Measurements from ENCODE around the gene CFAP45.

The CFAP45 gene

GRCh38 chr1:159935719-159936272 is 35.8 kb upstream of the CFAP45 start:
- DNase-seq = no peak

GRCh38 chr1:159935305-159935704 is 35.3 kb upstream of the CFAP45 start:
- no peak for DNase-seq

DNA sequence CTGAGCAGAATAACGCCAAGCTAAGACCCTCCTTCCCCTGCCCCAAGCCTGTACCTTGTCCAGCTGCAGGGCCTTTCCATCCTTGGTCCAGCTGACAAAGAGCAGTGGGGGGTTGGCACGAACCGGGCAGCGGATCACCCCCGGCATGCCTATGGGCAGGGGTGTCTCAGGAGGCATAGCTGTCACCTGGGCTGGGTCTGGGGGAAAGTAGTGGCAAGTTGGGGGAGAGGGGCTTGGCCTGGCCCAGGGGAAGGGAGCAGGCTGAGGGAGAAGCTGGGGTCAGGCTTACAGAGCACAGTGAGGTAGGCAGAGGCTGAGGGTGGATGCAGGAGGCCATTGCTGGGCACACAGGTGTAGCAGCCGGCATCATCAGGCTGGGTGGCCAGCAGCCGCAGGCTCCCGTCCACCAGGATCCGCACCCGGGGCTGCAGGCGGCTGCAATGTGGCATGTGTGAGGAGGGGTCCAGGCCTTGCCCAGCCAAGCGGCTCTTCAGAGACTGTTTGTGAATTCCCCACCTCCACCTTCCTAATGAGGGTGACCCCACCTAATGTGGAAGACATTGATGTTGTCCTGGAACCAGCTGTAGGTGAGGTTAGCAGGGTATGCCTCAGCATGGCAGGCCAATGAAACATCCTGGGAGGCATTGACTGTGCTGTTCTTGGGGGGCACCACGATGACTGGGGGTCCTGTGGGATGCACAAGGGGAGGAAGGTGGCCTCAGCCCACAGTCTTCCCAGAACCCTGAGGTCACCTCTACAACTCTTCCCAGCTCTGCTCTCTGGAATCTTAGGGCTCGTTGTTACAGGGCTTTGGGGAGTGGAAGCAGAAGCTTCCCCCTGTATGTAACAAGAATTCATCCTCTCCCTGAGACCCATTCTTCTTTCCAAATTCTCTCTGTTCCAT is 34.4 kb upstream of the CFAP45 start:
- no peak for DNase-seq

DNA sequence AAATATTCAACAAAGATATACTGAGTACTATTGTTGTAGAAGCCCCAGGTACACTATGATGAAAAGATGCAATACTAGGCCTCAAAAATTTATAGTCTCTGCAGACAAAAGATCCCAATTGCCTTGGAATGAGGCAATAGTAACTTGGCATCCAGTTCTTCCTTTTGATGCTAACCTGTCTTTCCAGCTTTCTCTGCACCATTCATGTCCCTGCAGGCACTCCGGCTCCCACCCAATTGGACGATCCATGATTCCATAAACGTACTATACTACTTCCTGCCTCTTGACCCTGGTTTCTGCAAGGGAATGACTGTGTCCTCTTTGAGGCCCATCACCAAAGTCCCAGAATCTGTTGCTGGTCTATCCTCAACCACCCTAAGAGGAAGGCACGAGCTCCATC is 33.4 kb upstream of the CFAP45 start:
- DNase-seq = no peak

GRCh38 chr1:159932296-159933285 is 32.6 kb upstream of the CFAP45 start:
- DNase-seq = no peak

- no peak for DNase-seq
Observed at GRCh38 chr1:159931795-159932173, 31.8 kb upstream of the CFAP45 start.

- DNase-seq = no peak
Observed at GRCh38 chr1:159931101-159931794, 31.3 kb upstream of the CFAP45 start.

DNA sequence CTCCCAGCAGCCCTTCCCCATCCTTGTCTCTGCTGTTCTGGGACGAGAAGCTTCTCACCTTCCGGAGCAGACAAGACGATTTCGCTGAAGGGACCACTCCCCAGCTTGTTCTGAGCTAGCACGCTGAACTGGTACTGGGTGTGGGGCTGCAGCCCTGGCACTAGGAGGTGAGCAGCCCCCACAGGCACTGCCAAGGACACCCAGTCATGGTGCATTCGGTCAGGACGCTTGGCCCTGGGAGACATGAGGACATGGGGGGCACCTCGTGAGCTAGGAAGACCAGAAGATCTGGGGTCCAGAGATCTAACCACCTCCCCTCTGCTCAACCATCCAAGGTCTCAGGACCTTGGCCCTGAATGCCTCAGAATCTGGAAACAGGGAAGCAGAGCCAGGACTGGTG is 30.7 kb upstream of the CFAP45 start:
- DNase-seq = no peak

GRCh38 chr1:159930216-159930615 is 30.3 kb upstream of the CFAP45 start:
- DNase-seq = no peak

DNA sequence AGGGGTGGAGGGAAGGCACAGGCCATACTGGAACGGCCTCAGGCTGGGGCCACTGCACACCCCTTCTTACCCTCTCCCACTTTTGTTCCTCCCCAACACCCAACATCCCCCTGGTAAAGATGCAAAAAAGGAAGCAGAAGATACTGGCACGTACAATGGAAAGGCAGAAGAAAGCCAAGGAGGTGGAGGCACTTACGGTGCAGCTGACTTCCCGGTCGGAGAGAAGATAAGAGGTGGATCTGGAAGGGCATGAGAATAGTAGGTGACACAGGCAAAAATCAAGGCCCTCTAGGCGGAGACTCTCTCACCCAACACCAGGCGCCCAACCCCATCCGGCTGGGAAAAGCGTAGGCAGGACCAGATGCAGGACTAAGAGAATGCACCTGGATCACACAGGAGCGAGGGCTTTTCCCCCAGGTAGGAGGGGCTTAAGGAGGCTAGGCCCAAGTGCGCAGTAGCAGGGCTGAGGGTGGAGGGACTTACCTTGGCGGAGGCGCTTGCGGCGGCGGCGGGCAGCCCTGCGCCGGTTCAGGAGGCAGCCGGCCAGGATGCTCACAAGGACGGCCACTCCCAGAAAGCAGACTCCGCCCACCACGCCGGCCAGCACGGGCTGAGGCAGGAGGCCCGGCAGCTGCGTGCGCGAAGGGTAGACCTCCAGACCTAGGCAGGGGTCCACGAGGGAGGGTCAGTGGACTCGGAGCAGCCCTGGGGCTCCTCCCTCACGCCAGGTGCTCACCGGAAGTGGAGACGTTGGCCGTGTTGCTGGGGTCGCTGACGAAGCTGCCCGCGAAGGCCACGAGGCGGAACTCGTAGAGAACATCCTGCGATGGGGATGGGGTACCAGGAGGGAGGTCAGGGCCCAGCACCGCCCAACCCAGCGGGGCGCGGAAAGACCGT is 29.4 kb upstream of the CFAP45 start:
- no peak for DNase-seq

DNA sequence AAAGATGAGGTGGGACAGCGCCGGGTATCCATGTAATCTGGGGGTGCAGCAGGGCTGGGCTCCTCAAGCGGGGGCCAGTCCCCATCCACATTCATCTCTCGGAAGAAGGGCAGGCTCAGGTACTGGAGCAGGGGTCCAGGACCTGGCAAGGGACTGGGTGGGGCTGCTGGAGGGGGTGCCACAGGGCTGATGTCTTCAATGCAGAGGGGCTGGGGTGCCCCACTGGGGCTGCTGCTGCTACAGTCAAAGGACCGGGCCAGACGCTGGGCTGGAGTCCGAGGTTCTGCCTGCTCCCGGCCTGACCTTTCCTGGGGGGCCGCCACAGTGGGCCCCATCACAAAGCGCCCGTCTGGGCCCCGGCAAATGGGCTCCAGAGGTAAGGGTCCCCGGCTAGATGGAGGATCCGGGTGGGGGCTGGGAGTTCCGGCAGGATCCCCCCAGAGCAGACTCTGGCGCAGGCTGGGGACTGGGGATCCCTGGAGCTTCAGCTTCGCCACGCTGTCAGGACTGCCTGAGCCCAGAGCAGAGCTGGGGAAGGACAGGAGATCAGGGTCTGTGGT is 28.6 kb upstream of the CFAP45 start:
- DNase-seq = no peak

GRCh38 chr1:159927849-159928431 is 28.0 kb upstream of the CFAP45 start:
- no peak for DNase-seq

- no peak for DNase-seq
Observed at GRCh38 chr1:159927211-159927848, 27.4 kb upstream of the CFAP45 start.

DNA sequence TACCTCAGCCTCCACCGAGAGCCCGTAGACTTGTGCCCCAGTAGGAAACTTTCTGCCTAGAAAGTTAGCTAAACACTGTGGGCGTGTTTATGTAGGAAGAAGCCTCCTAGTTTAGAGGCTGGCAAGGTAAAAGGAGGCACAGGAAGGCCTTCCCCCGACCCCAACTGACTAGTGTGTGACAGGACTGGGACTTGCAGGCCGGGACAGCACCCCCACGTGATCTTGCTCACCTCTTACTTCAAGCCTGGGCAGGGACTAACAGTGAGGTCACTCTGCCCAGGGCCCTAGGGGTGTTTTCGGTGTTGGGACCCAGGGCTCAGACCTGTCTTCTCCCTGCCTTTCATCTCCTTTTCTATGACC is 25.7 kb upstream of the CFAP45 start:
- no peak for DNase-seq

DNA sequence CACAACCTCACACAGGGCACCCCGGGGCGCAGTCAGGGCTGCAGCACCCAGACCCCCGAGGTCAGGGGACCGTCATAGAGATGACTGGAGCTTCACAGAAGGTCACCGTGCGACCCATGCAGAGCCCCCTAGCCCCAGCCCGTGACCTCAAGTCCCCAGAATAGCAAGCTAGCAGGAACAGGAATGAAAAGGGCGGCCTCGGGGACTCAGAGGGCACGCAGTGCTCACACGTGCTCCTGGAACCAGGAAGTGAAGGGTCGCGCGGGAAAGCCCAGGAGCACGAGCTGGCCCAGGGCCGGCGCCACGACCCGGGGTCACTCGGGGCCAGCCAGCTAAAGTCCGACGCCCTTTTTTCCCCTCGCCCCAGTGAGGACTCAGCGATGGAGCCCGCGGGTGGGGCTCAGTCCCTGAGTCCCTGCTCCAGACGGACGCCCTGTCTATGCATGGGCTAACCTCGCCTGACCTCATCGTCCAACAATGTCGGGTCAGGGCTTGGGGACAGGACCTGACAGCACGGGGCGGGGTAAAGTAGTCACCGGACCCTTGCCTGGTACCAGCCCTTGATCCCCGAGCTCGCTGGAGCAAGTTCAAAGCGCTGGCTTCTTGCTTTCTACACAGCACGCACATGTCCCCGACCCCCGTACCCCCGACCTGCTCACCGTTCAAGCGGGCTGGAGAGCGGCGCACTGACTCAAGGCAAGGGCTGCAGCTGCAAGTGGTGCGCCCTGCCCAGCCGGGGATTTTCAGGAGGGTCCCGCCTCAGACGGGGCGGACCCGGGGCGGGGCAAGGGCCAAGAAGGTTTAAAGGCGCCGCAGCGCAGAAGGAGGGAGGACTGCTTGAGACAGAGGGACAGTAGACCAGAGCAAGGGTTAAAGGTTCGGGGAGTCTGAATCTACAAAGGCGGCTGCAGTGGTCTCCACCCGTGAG is 25.1 kb upstream of the CFAP45 start, which contains the start of gene TAGLN2:
Gene TAGLN2 (minus strand): TSS at position 717 of the 928 bp plus-strand sequence. CDS start 4,998 bp downstream, outside the sequence.
- peak; percentile 93 for DNase-seq

GRCh38 chr1:159924025-159924790 is 24.2 kb upstream of the CFAP45 start:
- DNase-seq = peak; percentile 71

GRCh38 chr1:159923203-159924024 is 23.4 kb upstream of the CFAP45 start:
- peak; percentile 88 for DNase-seq

All from activated T-cell treated with anti-CD3 and anti-CD28 coated beads, Interleukin-2, amount 50 U/mL, for 1 hour (primary cell).